Measurements from ENCODE around the gene ENTR1. TPM values are rescaled to one million over a fixed set of nuclear protein-coding genes. Genes with fewer than 3 reads are reported as not detected.
A peak's percentile ranks its signal among the peaks of the same experiment; 100 is the strongest.

The ENTR1 gene
- total and polyA plus RNA-seq, 2 of the 13 experiments (the other 11 are each of a cell fraction or from before 2014, with no cell fraction given) = 70.1 to 76.4 TPM

DNA sequence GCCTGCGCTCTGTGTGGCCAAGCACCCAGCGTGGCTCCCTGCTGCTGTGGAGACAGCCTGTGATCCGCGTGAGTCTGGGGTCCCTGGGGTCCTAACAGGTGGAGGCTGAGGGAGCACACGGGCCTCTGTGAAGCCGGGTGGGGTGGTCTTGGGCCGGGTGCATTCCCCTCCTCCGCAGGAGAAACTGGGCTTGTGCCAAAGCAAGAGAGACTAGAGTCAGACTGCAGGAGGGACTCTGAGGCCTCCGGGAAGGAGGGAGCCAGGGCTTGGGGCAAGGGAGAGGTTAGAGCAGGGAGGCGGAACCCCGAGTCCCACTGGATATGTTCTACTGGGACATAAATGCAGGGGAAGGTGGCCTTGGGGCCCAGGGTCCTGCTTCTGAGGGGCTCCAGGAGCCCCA is 57.3 kb downstream of the ENTR1 start (continued):
- TF ChIP-seq ZBTB26 (CRISPR knock-in tag; IDR thresholded peaks at IDR 0.05; ENCODE audit: borderline replicate concordance) (no peak), ATF7 (IDR thresholded peaks at IDR 0.05) (no peak), ATF7 (CRISPR knock-in tag; IDR thresholded peaks at IDR 0.05) (no peak), ESRRA (CRISPR knock-in tag; IDR thresholded peaks at IDR 0.05; ENCODE audit: low read depth) (no peak), ZMYM3 (CRISPR knock-in tag; IDR thresholded peaks at IDR 0.05) (peak; percentile 58)

- WGBS (ENCODE audit: low lambda C conversion rate) = no CpG with 5 or more reads among the region's 16 CpGs
- POLR2A ChIA-PET = interaction anchor here (1.5 kb wide), 1 partner anchor 10 kb away, joined by 8 read pairs; the partner anchor contains the start of gene DNLZ
- Histone ChIP-seq H3K4me3 (replicated peaks in 1 of 3; ENCODE audit: insufficient read depth in 1 of 3, low read depth in 2 of 3, low read length in 3 of 3) (no peak overlapping the region; a peak in 1 of 6 replicates), H3K27me3 (ENCODE audit: control insufficient read depth in 1 of 2, insufficient read depth in 2 of 2, low read length in 2 of 2) (peaks cover 0 to 9% of the 10 kb centered on the region in 2 experiments; a peak in 2 of 5 replicates), H3K79me2 (ENCODE audit: insufficient read depth, low read length) (no peaks in the 10 kb centered on the region), H2AFZ (ENCODE audit: low read length) (no peak overlapping the region), H3K9me3 (ENCODE audit: low read length) (no peaks in the 10 kb centered on the region), H3K4me2 (ENCODE audit: low read depth, low read length) (no peak overlapping the region; the same call in 1 of the 2 replicates), H3K4me1 (ENCODE audit: insufficient read depth, low read length) (peaks cover 44% of the 10 kb centered on the region), H3K9ac (ENCODE audit: insufficient read depth, low read depth, low read length) (no peak overlapping the region), H3K27ac (ENCODE audit: extremely low read length, insufficient read depth, low read length) (no peak overlapping the region), H3K36me3 (replicated peaks in 1 of 2; ENCODE audit: control insufficient read depth in 1 of 2, insufficient read depth in 2 of 2, low read length in 2 of 2) (no peaks in the 10 kb centered on the region), H4K20me1 (ENCODE audit: insufficient read depth, low read length) (no peaks in the 10 kb centered on the region)
- in situ Hi-C loops (cut with HindIII; ENCODE audit: extremely low pct_ligation_motif_present, low pct_unique_long_range_greater_than_20kb) (no loop called here), intact Hi-C loops (cut with micrococcal nuclease; ENCODE audit: unreplicated experiment) (no loop called here)
- ATAC-seq (peak; percentile 4; the same call in 1 of the 3 replicates), DNase-seq (ENCODE audit: low spot score) (no peak), FAIRE-seq (no peak)
- CTCF ChIA-PET (ENCODE audit: low intra/inter-chr PET ratio, low total read pairs) = no interaction called here
- BruUV-seq (replicated peaks) = no TSS peak
- TF ChIP-seq, protein P1, sequence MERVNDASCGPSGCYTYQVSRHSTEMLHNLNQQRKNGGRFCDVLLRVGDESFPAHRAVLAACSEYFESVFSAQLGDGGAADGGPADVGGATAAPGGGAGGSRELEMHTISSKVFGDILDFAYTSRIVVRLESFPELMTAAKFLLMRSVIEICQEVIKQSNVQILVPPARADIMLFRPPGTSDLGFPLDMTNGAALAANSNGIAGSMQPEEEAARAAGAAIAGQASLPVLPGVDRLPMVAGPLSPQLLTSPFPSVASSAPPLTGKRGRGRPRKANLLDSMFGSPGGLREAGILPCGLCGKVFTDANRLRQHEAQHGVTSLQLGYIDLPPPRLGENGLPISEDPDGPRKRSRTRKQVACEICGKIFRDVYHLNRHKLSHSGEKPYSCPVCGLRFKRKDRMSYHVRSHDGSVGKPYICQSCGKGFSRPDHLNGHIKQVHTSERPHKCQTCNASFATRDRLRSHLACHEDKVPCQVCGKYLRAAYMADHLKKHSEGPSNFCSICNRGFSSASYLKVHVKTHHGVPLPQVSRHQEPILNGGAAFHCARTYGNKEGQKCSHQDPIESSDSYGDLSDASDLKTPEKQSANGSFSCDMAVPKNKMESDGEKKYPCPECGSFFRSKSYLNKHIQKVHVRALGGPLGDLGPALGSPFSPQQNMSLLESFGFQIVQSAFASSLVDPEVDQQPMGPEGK (CRISPR knock-in tag; IDR thresholded peaks at IDR 0.05) = peak; percentile 44; the same call in 1 of the 2 replicates
- no peak for TF ChIP-seq ZNF580 (CRISPR knock-in tag; IDR thresholded peaks at IDR 0.05; ENCODE audit: borderline replicate concordance, low read depth)
- 0 out of 2 replicates have a peak, but pooled peaks have one; percentile 45 for TF ChIP-seq MAX (IDR thresholded peaks at IDR 0.05)
- TF ChIP-seq BHLHE40 (IDR thresholded peaks at IDR 0.05; ENCODE audit: low read length) = peak; percentile 44
- no peak for TF ChIP-seq ZNF556 (CRISPR knock-in tag; IDR thresholded peaks at IDR 0.05; ENCODE audit: borderline replicate concordance)
- no peak for TF ChIP-seq ZNF549 (CRISPR knock-in tag; IDR thresholded peaks at IDR 0.05)
- TF ChIP-seq ZSCAN22 (CRISPR knock-in tag; IDR thresholded peaks at IDR 0.05) = no peak
- no peak for TF ChIP-seq ZBTB3 (CRISPR knock-in tag; IDR thresholded peaks at IDR 0.05; ENCODE audit: borderline replicate concordance, low read depth)
- no peak for TF ChIP-seq GRHL1 (CRISPR knock-in tag; conservative IDR thresholded peaks at IDR 0.05)
- peak; percentile 88 for TF ChIP-seq HNRNPL (IDR thresholded peaks at IDR 0.05; ENCODE audit: low read depth, low read length)
These were observed 57.7 kb downstream of the ENTR1 start for GRCh38 chr9:136352682-136353081.

All from HepG2 (cell line).